Measurements from ENCODE around the gene CAPN9. TPM values are rescaled to one million over a fixed set of nuclear protein-coding genes. Genes with fewer than 3 reads are reported as not detected.
"Not testable (repeated sequence)": the region's sequence is repeated elsewhere in the genome, so short reads cannot be mapped to it uniquely, and the experiment has no call there.

CAPN9 gene
- total RNA-seq, 4 donors from 2014 or later, result 1.2 TPM; not detected in 3

- no peak for ATAC-seq
- 78% methylated on average over 1 of the region's 1 CpG; no CpG with 5 or more reads in 1 of the 2 donors for WGBS, 2 donors (ENCODE audit: low coverage in 1 of 2)
- no peaks in the 10 kb centered on the region for H3K36me3 ChIP-seq
- H3K4me1 ChIP-seq, result peaks cover 0 to 23% (median 12%) of the 10 kb centered on the region in 3 donors
- H3K4me3 ChIP-seq, result no peak overlapping the region
- TF ChIP-seq CTCF (IDR thresholded peaks at IDR 0.05) (no peak), EP300 (IDR thresholded peaks at IDR 0.05) (no peak), POLR2A (IDR thresholded peaks at IDR 0.05) (no peak), POLR2AphosphoS5 (IDR thresholded peaks at IDR 0.05) (no peak)
- no peaks in the 10 kb centered on the region for H3K27me3 ChIP-seq
- no peaks in the 10 kb centered on the region for H3K9me3 ChIP-seq
- H3K27ac ChIP-seq, result no peak overlapping the region
These were observed 29.9 kb upstream of the CAPN9 start for GRCh38 chr1:230717251-230717650.

GRCh38 chr1:230721849-230722522, 25.2 kb upstream of the CAPN9 start:
- not testable (repeated sequence) for ATAC-seq, H3K4me3 ChIP-seq, H3K9me3 ChIP-seq, H3K27me3 ChIP-seq, H3K36me3 ChIP-seq, H3K27ac ChIP-seq, H3K4me1 ChIP-seq
- WGBS, 2 donors (ENCODE audit: low coverage in 1 of 2), result 90% methylated on average over 2 of the region's 3 CpGs; no CpG with 5 or more reads in 1 of the 2 donors

GRCh38 chr1:230725256-230726012, 21.8 kb upstream of the CAPN9 start:
- 53 to 69% methylated on average over 6 of the region's 6 CpGs for WGBS, 2 donors (ENCODE audit: low coverage in 1 of 2)
- TF ChIP-seq EP300 (IDR thresholded peaks at IDR 0.05) (no peak), CTCF (IDR thresholded peaks at IDR 0.05) (no peak), POLR2A (IDR thresholded peaks at IDR 0.05) (no peak), POLR2AphosphoS5 (IDR thresholded peaks at IDR 0.05) (no peak)
- H3K27ac ChIP-seq, result no peak overlapping the region
- no peaks in the 10 kb centered on the region for H3K27me3 ChIP-seq
- no peak for ATAC-seq
- H3K4me3 ChIP-seq, result no peak overlapping the region
- H3K36me3 ChIP-seq, result no peaks in the 10 kb centered on the region
- H3K4me1 ChIP-seq, result no peaks in the 10 kb centered on the region
- no peaks in the 10 kb centered on the region for H3K9me3 ChIP-seq

GRCh38 chr1:230728710-230729392, 18.3 kb upstream of the CAPN9 start:
- ATAC-seq, result peak; percentile 46
- Histone ChIP-seq H3K4me3 (no peak overlapping the region), H3K27ac (no peak overlapping the region), H3K9me3 (no peaks in the 10 kb centered on the region), H3K4me1 (no peaks in the 10 kb centered on the region), H3K36me3 (no peaks in the 10 kb centered on the region), H3K27me3 (no peaks in the 10 kb centered on the region)
- TF ChIP-seq POLR2AphosphoS5 (IDR thresholded peaks at IDR 0.05) (no peak), EP300 (IDR thresholded peaks at IDR 0.05) (no peak), CTCF (IDR thresholded peaks at IDR 0.05) (no peak), POLR2A (IDR thresholded peaks at IDR 0.05) (no peak)
- 31 to 39% methylated on average over 3 to 6 of the region's 6 CpGs for WGBS, 2 donors (ENCODE audit: low coverage in 1 of 2)

GRCh38 chr1:230730977-230731376, 16.2 kb upstream of the CAPN9 start:
- Histone ChIP-seq H3K27ac (no peak overlapping the region), H3K4me3 (no peak overlapping the region), H3K36me3 (no peaks in the 10 kb centered on the region), H3K4me1 (no peaks in the 10 kb centered on the region), H3K9me3 (no peaks in the 10 kb centered on the region), H3K27me3 (no peaks in the 10 kb centered on the region)
- TF ChIP-seq CTCF (IDR thresholded peaks at IDR 0.05) (no peak), EP300 (IDR thresholded peaks at IDR 0.05) (no peak), POLR2AphosphoS5 (IDR thresholded peaks at IDR 0.05) (no peak), POLR2A (IDR thresholded peaks at IDR 0.05) (no peak)
- 22 to 27% methylated on average over 5 of the region's 5 CpGs for WGBS, 2 donors (ENCODE audit: low coverage in 1 of 2)
- ATAC-seq, result peak; percentile 30

Data from gastroesophageal sphincter (tissue), 4 donors.